Lung (tissue), 12 donors: ENCODE data around the gene PRKG2. TPM values are rescaled to one million over a fixed set of nuclear protein-coding genes. Genes with fewer than 3 reads are reported as not detected.

Experiments used
- ATAC-seq: fragments of 200-7000 bp; cut with Tn5 transposase; one replicate; pipeline ENCODE4 v1.9.1; 2020; ENCODE audit warnings: moderate number of reproducible peaks; ENCODE audit not compliant: insufficient read depth, low FRiP score
- DNase-seq, 3 donors: peaks; one replicate each; pipeline ENCODE4 v3.0.0-alpha.2; 2013 to 2017
- H3K27ac ChIP-seq, 2 donors: one replicate each; pipeline ENCODE4 v1.5.1; 2013; ENCODE audit warnings: mild to moderate bottlenecking in 2 of 2, moderate library complexity in 2 of 2, control low read depth in 1 of 2, inconsistent platforms in 1 of 2, low read depth in 1 of 2, low read length in 1 of 2
- H3K27me3 ChIP-seq, 3 donors: one replicate each; pipeline ENCODE4 v1.5.1; 2013; ENCODE audit warnings: low read length in 2 of 3; ENCODE audit not compliant: control insufficient read depth in 3 of 3, insufficient read depth in 3 of 3
- H3K36me3 ChIP-seq, 4 donors: one replicate each; pipeline ENCODE4 v1.5.1; 2013; ENCODE audit warnings: low read length in 4 of 4, mild to moderate bottlenecking in 1 of 4, moderate library complexity in 1 of 4; ENCODE audit not compliant: control insufficient read depth in 4 of 4, insufficient read depth in 4 of 4
- H3K4me1 ChIP-seq, 5 donors: one replicate each; pipeline ENCODE4 v1.5.1; 2013; ENCODE audit warnings: low read length in 5 of 5, mild to moderate bottlenecking in 2 of 5, moderate library complexity in 1 of 5; ENCODE audit not compliant: control insufficient read depth in 5 of 5, insufficient read depth in 5 of 5
- H3K4me3 ChIP-seq: one replicate; pipeline ENCODE4 v1.5.1; 2013; ENCODE audit warnings: mild to moderate bottlenecking, control low read depth, moderate library complexity
- H3K9ac ChIP-seq, 2 donors: one replicate each; pipeline ENCODE4 v1.5.1; 2013; ENCODE audit warnings: low read length in 2 of 2, control low read depth in 1 of 2; ENCODE audit not compliant: insufficient read depth in 1 of 2
- H3K9me3 ChIP-seq, 4 donors: one replicate each; pipeline ENCODE4 v1.5.1; 2013; ENCODE audit warnings: low read length in 3 of 4, mild to moderate bottlenecking in 1 of 4, moderate library complexity in 1 of 4; ENCODE audit not compliant: control insufficient read depth in 4 of 4, insufficient read depth in 3 of 4
- WGBS, 2 donors: extraction: QIAGEN DNeasy Blood & Tissue Kit; methylation state at CpG; one replicate each; pipeline ENCODE4 v1.1.7; 2013; 5-methylcytosine and 5-hydroxymethylcytosine counted together
- polyA plus RNA-seq, 2 donors: library from polyadenylated mRNA; stranded (reverse); fragments of 200-250 nt; gene quantifications; one replicate each; pipeline ENCODE4 v1.2.1, GENCODE V29; 2013
- total RNA-seq, 2 donors: library from RNA; depleted of rRNA in 1 of 2; stranded (reverse); fragments of >200 nt in 1 of 2; gene quantifications; one replicate each; pipeline ENCODE4 v1.2.1, GENCODE V29; 2014 to 2021
- TF ChIP-seq, protein P1 (sequence below): IDR thresholded peaks from 2 replicates; pipeline ENCODE4 v1.5.1; 2012; ENCODE audit warnings: mild to moderate bottlenecking; ENCODE audit errors: control extremely low read depth, extremely low read depth
- donor health status: control.
- donor health status: control.
- donor health status: Bipolar disorder and iron deficiency.
- donor health status: healthy.
- donor health status: DM: yes; HTN: yes; CAD: no.

The PRKG2 gene
- total and polyA plus RNA-seq, 4 donors, result 0.06 to 4.2 (median 2.7) TPM

DNA sequence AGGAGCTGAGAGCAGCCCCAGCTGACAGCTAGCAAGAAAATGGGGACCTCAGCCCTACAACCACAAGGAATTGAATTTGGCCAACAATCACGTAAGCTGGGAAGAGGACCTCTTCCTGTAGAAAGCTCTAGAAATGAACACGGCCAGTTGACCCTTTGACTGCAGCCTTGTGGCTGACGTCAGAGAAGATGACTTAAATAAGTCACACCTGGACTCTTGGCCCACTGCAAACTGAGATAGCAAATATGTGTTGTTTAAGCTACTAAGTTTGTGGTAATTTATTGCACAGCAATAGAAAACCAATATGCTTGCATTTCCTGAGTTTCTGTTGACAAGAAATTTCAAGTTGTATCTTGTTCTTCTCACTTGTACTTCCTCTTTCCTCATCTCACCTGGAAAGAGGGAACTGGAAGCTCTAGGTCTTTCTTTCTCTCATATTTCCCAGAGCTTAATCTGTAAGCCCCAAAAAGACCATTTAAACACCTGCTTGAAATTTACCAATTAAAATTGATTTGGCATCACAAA, 18.8 kb downstream of the PRKG2 start:
- Histone ChIP-seq H3K9ac (no peak overlapping the region), H3K27ac (no peak overlapping the region), H3K27me3 (no peaks in the 10 kb centered on the region), H3K9me3 (no peaks in the 10 kb centered on the region), H3K4me3 (no peak overlapping the region), H3K36me3 (no peaks in the 10 kb centered on the region), H3K4me1 (no peaks in the 10 kb centered on the region)
- ATAC-seq, result no peak
- TF ChIP-seq, protein P1, sequence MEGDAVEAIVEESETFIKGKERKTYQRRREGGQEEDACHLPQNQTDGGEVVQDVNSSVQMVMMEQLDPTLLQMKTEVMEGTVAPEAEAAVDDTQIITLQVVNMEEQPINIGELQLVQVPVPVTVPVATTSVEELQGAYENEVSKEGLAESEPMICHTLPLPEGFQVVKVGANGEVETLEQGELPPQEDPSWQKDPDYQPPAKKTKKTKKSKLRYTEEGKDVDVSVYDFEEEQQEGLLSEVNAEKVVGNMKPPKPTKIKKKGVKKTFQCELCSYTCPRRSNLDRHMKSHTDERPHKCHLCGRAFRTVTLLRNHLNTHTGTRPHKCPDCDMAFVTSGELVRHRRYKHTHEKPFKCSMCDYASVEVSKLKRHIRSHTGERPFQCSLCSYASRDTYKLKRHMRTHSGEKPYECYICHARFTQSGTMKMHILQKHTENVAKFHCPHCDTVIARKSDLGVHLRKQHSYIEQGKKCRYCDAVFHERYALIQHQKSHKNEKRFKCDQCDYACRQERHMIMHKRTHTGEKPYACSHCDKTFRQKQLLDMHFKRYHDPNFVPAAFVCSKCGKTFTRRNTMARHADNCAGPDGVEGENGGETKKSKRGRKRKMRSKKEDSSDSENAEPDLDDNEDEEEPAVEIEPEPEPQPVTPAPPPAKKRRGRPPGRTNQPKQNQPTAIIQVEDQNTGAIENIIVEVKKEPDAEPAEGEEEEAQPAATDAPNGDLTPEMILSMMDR, result no peak
- 42 to 65% methylated on average over 3 of the region's 3 CpGs for WGBS, 2 donors
- DNase-seq, result no peak

DNA sequence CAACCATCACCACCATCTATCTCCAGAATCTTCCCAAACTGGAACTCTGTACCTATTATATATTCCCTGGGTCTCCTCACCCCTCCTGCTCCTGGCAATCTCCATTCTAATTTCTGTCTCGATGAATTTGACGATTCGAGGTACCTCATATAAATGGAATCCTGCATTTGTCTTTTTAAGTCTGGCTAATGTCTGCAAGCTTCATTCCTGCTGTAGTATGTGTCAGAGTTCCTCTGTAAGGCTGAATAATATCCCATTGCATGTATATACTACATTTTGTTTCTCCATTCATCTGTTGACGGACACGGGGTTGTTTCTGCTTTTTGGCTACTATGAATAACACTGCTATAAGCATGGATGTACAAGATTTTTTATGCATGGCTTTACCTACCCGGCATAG, 19.5 kb downstream of the PRKG2 start:
- no peaks in the 10 kb centered on the region for H3K36me3 ChIP-seq

DNA sequence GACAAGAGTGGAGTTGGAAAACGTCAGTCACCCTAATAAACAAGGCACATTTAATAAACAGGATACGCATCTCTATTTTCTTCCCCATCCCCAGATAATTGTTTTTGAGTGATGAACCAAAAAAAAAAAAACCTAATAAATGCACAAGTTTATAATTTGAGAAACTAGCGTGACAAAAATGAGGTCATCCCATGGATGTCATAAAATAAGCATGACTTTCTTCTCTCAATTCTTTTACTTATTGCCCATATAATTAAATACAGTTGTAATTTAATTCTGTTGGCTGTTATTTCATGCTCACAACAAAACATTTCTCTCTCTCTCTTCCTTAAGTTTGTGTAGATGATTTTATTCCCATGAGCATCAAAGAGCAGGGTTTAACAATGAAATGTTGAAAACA, 20.7 kb downstream of the PRKG2 start:
- no peaks in the 10 kb centered on the region for H3K36me3 ChIP-seq
- H3K9ac ChIP-seq, result no peak overlapping the region
- H3K27me3 ChIP-seq, result no peaks in the 10 kb centered on the region
- WGBS, 2 donors, result 87 to 95% methylated on average over 3 of the region's 3 CpGs
- DNase-seq, result no peak
- no peak overlapping the region for H3K4me3 ChIP-seq
- no peaks in the 10 kb centered on the region for H3K4me1 ChIP-seq
- TF ChIP-seq, protein P1, result no peak
- no peak overlapping the region for H3K27ac ChIP-seq
- no peak for ATAC-seq
- H3K9me3 ChIP-seq, result no peaks in the 10 kb centered on the region

More for the DNA sequence above, 19.5 kb downstream of the PRKG2 start:
- Histone ChIP-seq H3K27me3 (no peaks in the 10 kb centered on the region), H3K4me1 (no peaks in the 10 kb centered on the region), H3K9me3 (no peaks in the 10 kb centered on the region), H3K27ac (no peak overlapping the region), H3K4me3 (no peak overlapping the region), H3K9ac (no peak overlapping the region)
- TF ChIP-seq, protein P1, result no peak
- DNase-seq, result no peak
- 94 to 96% methylated on average over 6 of the region's 6 CpGs for WGBS, 2 donors
- no peak for ATAC-seq

DNA sequence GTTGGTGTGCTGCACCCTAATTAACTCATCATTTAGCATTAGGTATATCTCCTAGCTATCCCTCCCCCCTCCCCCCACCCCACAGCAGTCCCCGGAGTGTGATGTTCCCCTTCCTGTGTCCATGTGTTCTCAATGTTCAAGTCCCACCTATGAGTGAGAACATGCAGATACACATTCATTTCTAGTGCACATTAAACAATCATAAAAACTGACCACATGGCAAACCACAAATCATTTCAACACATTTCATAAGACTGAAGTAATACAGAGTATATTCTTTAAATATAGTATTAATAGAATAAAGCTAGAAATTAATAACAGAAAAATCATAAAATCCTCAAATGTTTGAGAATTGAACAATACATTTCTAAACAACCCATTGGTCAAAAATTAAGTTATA, 34.1 kb downstream of the PRKG2 start:
- H3K27ac ChIP-seq, result no peak overlapping the region
- no peak overlapping the region for H3K9ac ChIP-seq
- H3K4me3 ChIP-seq, result no peak overlapping the region
- H3K27me3 ChIP-seq, result no peaks in the 10 kb centered on the region
- 0 to 33% methylated on average over 1 of the region's 1 CpG for WGBS, 2 donors
- no peaks in the 10 kb centered on the region for H3K36me3 ChIP-seq
- TF ChIP-seq, protein P1, result no peak
- peaks cover 0 to 2% (median 0%) of the 10 kb centered on the region in 4 donors for H3K9me3 ChIP-seq
- no peak for ATAC-seq
- no peak for DNase-seq
- H3K4me1 ChIP-seq, result no peaks in the 10 kb centered on the region
